Immature natural killer cell (primary cell): ENCODE data around the gene OLA1. TPM values are rescaled to one million over a fixed set of nuclear protein-coding genes. Genes with fewer than 3 reads are reported as not detected.

ENCODE experiments used
- polyA plus RNA-seq, 3 donors: library from polyadenylated mRNA; unstranded; fragments of 300-500 nt; fragmentation: Illumina TruSeq; gene quantifications; one replicate each; pipeline ENCODE4 v1.2.3, GENCODE V29; 2021

Gene OLA1
- polyA plus RNA-seq, 3 donors from 2014 or later = 80.6 to 95.7 (median 84.3) TPM

Other genes with a start within 250 kb of the OLA1 start
- not detected for gene SP9, start 86.4 kb upstream of the OLA1 start, polyA plus RNA-seq
- gene SCRN3, start 147.2 kb upstream of the OLA1 start, polyA plus RNA-seq = 10 to 100 TPM in 1 of 3 donors, 1 to 10 TPM in 2; 5.8 to 13.6 (median 9.1) TPM
- 1 to 10 TPM; 2.7 to 5.9 (median 3.2) TPM for gene GPR155, start 238.5 kb upstream of the OLA1 start, polyA plus RNA-seq